Left forelimb (tissue), 1 donor: ENCODE data around the gene SMIM28.

Source experiments
- DNase-seq: peaks from one replicate; pipeline ENCODE4 v3.0.0-alpha.2; 2018; ENCODE audit warnings: low spot score

The SMIM28 gene

DNA sequence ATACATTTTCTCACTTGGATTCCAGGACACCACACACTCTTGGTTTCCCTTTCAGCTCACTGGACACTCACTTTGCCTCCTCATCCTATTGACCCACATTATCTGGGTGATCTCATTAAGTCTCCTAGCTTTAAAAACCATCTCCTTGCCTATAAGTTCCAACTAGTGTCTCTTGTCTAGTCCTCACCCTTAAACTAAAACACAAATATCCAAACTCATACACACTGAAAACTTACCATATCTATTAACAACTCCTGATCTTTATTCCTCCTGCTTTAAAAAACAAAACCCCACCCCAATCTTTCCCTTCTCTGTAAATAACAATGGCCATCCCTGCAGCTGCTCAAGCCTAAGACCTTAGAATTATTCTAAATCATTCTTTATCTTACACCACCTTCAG, 3.5 kb upstream of the SMIM28 start:
- no peak for DNase-seq

- DNase-seq, result no peak
These were observed 2.9 kb upstream of the SMIM28 start for GRCh38 chr6:138374815-138375214.

DNA sequence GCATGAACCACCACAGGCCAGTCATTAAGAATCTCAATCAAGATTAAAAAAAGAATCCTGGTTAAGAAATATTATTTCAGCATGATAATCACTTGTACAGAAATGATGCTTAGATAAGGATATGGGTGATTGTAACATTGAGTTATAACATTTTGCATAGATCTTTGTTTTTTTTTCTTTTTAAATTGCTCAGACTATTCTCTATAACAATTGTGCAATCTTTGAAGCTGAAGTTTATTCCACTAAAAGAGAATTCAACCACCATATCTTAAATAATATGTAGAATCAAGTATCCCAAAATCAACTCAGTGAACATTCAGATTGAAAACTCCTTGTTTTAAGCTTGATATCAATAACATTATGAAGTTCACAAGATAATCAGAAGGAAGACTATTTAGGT, 663 bp upstream of the SMIM28 start:
- DNase-seq, result no peak

DNA sequence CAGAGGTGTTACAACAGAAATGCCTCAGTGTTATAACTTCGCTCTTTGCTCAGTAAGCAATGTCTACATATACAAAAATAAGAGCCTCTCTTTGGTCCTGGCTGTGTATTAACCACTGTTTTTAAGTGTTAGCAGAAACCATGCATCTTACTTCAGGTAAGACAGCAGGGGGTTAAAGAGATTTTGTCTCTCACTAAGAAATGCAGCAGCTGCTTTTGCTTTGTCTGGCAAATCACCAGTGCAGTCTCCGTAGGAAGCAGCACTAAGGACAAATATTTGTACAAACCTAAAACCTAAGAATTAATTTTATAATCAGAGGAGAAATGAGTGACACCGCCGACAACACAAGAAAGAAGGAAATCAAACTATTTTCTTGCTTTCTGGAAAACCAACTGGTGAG, 758 bp downstream of the SMIM28 start:
- DNase-seq, result no peak

DNA sequence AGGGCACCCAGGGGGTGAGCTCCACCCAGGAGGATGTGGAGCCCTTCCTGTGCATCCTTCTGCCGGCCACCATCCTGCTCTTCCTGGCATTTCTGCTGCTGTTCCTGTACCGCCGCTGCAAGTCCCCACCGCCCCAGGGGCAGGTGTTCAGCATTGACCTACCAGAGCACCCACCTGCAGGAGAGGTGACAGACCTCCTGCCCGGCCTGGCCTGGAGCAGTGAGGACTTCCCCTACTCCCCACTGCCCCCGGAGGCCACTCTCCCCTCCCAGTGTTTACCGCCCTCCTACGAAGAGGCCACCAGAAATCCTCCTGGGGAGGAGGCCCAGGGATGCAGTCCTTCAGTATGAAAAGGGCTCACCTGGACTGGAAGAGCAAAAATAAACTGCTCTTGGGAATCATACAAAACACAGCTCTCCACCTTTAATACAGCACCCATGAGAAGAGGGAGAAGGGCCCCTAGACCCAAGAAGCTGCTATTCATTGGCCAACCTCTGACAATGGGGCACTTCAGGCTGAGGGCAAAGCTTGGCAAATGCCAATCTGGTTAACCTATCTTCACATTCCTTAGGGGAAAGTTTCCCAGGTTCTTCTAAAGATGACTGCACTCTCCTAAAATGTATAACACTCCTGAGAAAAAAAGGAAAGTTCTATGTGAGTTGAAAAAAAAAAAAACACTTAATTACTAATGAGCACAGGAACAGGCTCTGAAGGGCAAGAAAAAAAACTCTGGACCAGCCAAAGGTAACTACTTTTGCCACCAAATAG, 5.0 kb downstream of the SMIM28 start:
- DNase-seq, result no peak

DNA sequence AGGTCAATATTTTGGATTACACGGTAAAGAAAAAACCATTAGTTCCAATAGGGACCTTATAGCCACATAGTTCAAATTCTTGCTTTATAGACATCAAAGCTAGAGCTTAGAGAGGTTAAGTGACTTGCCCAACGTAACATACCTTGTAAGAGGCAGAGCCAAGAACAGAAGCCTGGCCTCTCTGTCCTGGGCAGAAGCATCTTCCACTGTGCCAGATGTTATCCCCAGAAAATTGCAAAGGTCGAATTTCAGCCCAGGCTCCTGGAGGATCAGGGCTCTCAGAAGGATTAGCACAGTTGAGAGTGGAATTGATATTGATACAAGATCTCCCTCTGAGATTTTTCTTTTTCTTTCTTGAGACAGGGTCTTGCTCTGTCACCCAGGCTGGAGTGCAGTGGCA, 6.1 kb downstream of the SMIM28 start:
- no peak for DNase-seq

- DNase-seq, result no peak
These were observed 9.2 kb downstream of the SMIM28 start for GRCh38 chr6:138386897-138387296.

DNA sequence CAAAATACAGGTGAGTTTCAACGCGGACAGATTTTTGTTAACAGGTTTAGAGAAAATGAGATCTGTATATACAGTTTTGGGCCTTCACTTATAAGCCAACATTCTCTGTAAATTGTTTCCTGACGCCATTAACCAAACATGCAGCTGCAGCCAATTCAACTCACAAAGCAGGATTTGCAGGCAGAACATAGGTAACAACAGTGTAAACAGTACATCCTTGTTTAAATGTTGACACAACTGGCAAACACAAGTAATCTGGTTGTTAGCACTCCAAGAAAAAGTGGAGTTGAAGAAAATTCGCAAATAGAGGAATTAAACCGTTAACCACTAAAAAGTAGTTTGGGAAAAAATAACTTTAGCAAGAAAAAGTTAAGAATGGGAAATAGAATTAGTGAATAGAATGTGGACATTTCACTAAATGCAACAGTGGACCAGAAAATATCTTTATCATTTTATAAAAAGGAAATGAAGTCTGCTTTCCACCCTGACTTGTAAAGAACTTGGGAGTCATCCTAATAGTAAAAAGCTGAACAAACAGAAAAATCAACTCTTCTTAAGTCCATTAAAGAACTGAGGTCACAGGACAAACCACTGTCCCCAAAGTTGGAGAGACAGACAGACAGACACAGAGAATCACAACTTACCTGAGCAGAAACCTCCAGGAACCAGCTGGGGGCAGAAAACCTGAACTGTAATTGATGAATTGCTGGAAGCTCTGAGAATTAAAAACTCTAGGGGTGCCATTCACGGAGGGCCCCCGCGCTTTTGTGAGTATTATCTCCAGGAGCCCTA, 10.1 kb downstream of the SMIM28 start:
- DNase-seq, result no peak

DNA sequence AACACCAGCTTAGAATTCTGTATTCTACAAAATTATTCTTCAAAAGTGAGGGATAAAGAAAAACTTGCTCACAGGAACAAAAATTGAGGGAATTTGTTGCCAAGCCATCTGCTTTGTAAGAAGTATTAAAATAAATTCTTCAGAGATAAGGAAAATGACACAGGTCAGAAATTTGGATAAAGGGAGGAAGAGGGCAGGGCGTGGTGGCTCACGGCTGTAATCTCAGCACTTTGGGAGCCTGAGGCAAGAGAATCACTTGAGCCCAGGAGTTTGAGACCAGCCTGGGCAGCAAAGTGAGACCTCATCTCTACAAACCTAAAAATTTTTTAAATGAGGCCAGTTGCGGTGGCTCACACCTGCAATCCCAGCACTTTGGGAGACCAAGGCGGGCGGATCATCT, 11.8 kb downstream of the SMIM28 start:
- DNase-seq, result no peak

GRCh38 chr6:138393871-138394783, 16.4 kb downstream of the SMIM28 start:
- DNase-seq, result no peak

- no peak for DNase-seq
These were observed 19.0 kb downstream of the SMIM28 start for GRCh38 chr6:138396709-138397108.

GRCh38 chr6:138397128-138398122, 19.7 kb downstream of the SMIM28 start:
- no peak for DNase-seq

- no peak for DNase-seq
These were observed 22.6 kb downstream of the SMIM28 start for GRCh38 chr6:138400326-138400725.

DNA sequence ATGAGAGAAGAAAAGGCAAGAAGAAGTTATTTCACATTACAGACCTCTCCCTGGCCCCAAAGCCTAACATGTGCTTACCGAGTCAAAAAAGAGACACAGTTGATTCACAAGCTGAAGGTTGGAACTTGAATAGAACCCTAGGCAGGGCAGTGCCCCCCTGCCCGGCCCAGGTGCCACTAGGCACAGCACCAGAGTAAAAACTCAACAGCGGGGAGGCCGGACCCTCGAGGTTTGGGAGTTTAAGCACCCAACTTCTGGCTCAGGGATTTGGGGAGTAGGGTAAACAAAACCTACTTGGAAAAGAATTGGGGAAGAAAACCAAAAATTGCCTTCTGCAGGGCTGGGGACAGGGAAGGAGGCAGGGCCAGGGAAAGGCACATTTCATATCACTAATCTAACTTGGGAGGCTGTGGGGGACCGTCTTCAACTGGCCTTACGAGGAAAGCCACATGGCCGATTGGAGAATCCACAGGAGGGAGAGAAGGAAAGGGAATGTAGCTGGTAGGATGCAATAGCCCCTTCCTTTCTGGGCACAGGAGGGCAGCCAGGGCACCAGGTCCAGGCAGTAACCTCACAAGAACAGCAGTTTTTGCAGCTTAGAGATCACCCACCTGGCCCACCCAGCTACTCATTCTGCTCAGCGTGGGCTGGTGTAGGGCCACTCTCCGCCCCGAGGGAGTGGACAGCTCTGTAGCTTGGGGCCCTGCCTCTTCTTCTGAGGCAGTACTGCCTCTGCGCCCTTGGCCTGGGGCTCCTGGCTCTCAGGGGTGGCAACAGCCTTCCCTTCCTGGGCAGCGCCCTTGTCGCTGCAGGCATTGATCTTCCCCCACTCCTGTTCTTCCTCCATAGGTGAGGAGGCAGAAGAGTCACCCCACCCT, 24.5 kb downstream of the SMIM28 start:
- no peak for DNase-seq

DNA sequence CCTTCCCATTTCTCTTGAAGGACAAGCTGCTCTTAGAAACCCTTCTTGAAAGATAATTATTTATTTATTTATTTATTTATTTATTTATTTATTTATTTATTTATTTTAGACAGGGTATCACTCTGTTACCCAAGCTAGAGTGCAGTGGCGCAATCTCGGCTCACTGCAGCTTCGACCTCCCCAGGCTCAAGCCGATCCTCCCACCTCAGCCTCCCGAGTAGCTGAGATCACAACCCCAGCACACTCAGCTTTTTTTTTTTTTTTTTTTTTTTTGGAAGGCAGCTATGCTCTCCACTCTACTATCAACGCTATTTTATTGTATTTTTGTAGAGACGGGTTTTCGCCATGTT, 25.1 kb downstream of the SMIM28 start:
- no peak for DNase-seq

GRCh38 chr6:138403324-138403800, 25.7 kb downstream of the SMIM28 start:
- no peak for DNase-seq

- peak; percentile 88 for DNase-seq
These were observed 26.3 kb downstream of the SMIM28 start, which contains the start of gene HEBP2 for GRCh38 chr6:138403801-138404665. Gene HEBP2, plus strand, starts transcription at chr6:138404223. Its CDS starts 273 bp downstream, at chr6:138404496.

GRCh38 chr6:138404666-138405337, 27.1 kb downstream of the SMIM28 start:
- peak; percentile 68 for DNase-seq
